ENCODE measurements around the gene MINDY1. TPM values are rescaled to one million over a fixed set of nuclear protein-coding genes. Genes with fewer than 3 reads are reported as not detected.

The MINDY1 gene
- total RNA-seq, 1 experiment from 2014 or later = 15.8 TPM

GRCh38 chr1:150985179-150985825 is 21.4 kb downstream of the MINDY1 start:
- Histone ChIP-seq H3K36me3 (ENCODE audit: control insufficient read depth, insufficient read depth, low read length) (no peaks in the 10 kb centered on the region), H3K4me1 (ENCODE audit: control insufficient read depth, insufficient read depth, low read length) (peaks cover 16% of the 10 kb centered on the region), H3K27ac (ENCODE audit: low read length) (no peak overlapping the region), H3K27me3 (ENCODE audit: control insufficient read depth, insufficient read depth, low read length) (no peaks in the 10 kb centered on the region), H3K9me3 (ENCODE audit: control insufficient read depth, insufficient read depth, low read depth, low read length) (no peaks in the 10 kb centered on the region), H3K4me3 (ENCODE audit: low read depth in 2 of 2, low read length in 2 of 2) (no peak overlapping the region)
- intact Hi-C loops (cut with micrococcal nuclease; ENCODE audit: unreplicated experiment) = no loop called here
- in situ Hi-C loops (cut with HindIII; ENCODE audit: low pct_unique_long_range_greater_than_20kb, low sequenced_read_pairs) = no loop called here
- POLR2A ChIA-PET = no interaction called here
- DNase-seq (ENCODE audit: low read depth, low spot score) (no peak), ATAC-seq (no peak)
- BruUV-seq (replicated peaks) = no TSS peak
- no peak for TF ChIP-seq CTCF (IDR thresholded peaks at IDR 0.05)
- TF ChIP-seq TCF7L2 (IDR thresholded peaks at IDR 0.05; ENCODE audit: low read depth, low read length) = no peak
- TF ChIP-seq REST (IDR thresholded peaks at IDR 0.05; ENCODE audit: insufficient read depth in 1 of 2, low read depth in 2 of 2, low read length in 1 of 2) = no peak
- CTCF ChIA-PET = interaction anchor here (2.1 kb wide), 1 partner anchor 11 kb away, joined by 8 read pairs; no protein-coding TSS in a partner anchor

DNA sequence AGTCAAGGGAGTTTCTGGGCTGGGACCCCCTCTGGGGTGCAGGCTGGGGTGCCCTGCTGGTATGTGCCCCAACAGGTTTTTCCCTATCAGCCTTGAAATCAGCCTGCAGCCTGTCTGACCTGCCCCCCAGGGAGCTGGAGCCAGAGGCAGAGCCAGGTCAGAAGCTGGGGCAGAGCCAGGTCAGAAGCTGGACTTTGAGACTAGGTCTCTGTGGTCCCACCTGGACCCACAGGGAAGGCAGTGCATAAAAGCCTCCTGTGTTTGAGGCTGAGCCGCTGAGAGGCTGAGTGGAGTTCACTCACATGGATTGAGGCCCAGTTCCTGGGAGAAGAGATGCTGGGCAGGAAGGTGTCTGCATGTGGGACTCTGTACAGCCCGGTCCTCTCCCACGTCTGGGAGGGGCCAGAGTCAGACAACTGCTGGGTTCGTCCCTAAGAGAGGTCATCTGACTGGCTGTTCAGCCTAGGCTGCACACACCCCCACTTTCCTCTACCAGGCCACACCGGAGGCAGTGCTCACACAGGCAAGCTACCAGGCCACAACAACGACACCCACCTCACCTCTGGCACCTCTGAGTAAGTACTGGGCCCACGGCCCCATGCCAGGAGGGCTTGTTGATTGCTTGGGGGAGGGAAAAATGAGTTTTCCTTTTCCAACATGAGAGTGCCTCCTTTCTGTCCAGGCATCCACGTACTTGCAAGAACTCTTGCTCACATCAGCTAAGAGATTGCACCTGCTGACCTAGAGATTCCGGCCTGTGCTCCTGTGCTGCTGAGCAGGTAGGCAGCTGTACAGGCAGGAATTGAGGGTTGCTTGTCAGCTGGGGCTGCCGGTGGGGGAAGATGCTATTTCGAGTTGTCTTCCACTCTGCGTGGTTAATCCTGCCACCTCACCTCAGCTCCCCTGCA is 24.6 kb downstream of the MINDY1 start, which contains the start of gene ANXA9:
TSS of gene ANXA9 (plus strand) at position 488 of the 908 bp plus-strand sequence. CDS start 814 bp downstream, outside the sequence.
- H3K4me1 ChIP-seq (ENCODE audit: control insufficient read depth, insufficient read depth, low read length) = peaks cover 41% of the 10 kb centered on the region
- H3K27ac ChIP-seq (ENCODE audit: low read length) = peak within 1 kb of the TSS; percentile 55; the same call in 1 of the 2 replicates
- DNase-seq (ENCODE audit: low read depth, low spot score) = no peak

More for the DNA sequence above, 24.6 kb downstream of the MINDY1 start, which contains the start of gene ANXA9:
- no peaks in the 10 kb centered on the region for H3K9me3 ChIP-seq (ENCODE audit: control insufficient read depth, insufficient read depth, low read depth, low read length)
- in situ Hi-C loops (cut with HindIII; ENCODE audit: low pct_unique_long_range_greater_than_20kb, low sequenced_read_pairs) = no loop called here
- no TSS peak for BruUV-seq (replicated peaks)
- no peak for ATAC-seq
- no peak within 1 kb of the TSS for H3K4me3 ChIP-seq (ENCODE audit: low read depth in 2 of 2, low read length in 2 of 2)
- H3K36me3 ChIP-seq (ENCODE audit: control insufficient read depth, insufficient read depth, low read length) = no peaks in the 10 kb centered on the region
- POLR2A ChIA-PET = no interaction called here
- CTCF ChIA-PET = no interaction called here
- TF ChIP-seq CTCF (IDR thresholded peaks at IDR 0.05) (no peak), REST (IDR thresholded peaks at IDR 0.05; ENCODE audit: insufficient read depth in 1 of 2, low read depth in 2 of 2, low read length in 1 of 2) (no peak), TCF7L2 (IDR thresholded peaks at IDR 0.05; ENCODE audit: low read depth, low read length) (no peak), SIN3A (IDR thresholded peaks at IDR 0.05; ENCODE audit: borderline replicate concordance, insufficient read depth, low read depth, low read length) (no peak), POLR2AphosphoS5 (IDR thresholded peaks at IDR 0.05; ENCODE audit: low read depth, low read length) (no peak)
- intact Hi-C loops (cut with micrococcal nuclease; ENCODE audit: unreplicated experiment) = no loop called here
- H3K27me3 ChIP-seq (ENCODE audit: control insufficient read depth, insufficient read depth, low read length) = no peaks in the 10 kb centered on the region
